ENCODE data around the gene MIEF1. TPM values are rescaled to one million over a fixed set of nuclear protein-coding genes. Genes with fewer than 3 reads are reported as not detected.
A peak's percentile ranks its signal among the peaks of the same experiment; 100 is the strongest.

The MIEF1 gene
- polyA plus RNA-seq, 1 experiment, result 21.0 TPM

DNA sequence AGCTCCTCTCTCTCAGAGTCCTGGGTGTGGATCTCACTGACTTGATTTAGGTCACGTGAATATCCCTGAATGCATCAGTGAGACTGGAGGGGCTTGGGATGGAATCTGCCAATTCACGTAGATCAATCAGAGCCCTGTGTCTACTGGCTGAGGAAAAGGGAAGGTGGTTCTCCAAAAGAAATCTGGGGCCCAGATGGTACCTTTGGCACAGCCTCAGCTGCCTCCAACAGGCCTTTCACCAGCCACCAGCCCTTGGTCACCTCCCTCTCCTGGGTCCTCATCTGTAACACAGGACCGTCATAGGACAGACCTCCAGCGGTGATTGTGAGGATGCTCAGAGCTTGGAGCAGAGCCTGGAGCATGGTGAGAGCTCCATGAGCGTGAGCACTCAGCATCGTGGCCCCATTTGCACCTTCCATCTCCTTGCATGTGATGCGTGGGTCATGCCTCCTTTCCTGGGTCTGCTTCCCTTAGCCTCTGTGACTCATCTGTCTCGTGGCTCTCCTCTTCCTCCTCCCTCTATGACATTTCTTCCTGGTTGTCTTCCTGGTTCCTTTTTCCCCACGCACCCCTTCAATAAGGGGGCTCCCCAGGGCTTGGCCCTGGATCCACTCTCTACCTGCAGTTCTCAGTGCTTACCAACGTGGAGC is 7.5 kb upstream of the MIEF1 start:
- Histone ChIP-seq H3K36me3 (ENCODE audit: control insufficient read depth, insufficient read depth, low read length) (no peaks in the 10 kb centered on the region), H3K4me3 (ENCODE audit: low read depth, low read length) (no peak overlapping the region), H3K27me3 (ENCODE audit: control insufficient read depth, insufficient read depth, low read length) (peaks cover 1% of the 10 kb centered on the region; the same call in 1 of the 2 replicates)
- ChIA-PET POLR2A (interaction anchor here (0.6 to 0.8 kb wide), 2 partner anchors 7 to 764 kb away, joined by 3 read pairs; partner anchors contain the start of gene MIEF1), CTCF (interaction anchor here (0.8 to 3.3 kb wide), 18 partner anchors 11 to 881 kb away, joined by 3 to 35 read pairs (median 6); partner anchors contain the start of gene RPS19BP1)
- DNase-seq (ENCODE audit: low read depth), result no peak
- no peak for TF ChIP-seq CTCF (IDR thresholded peaks at IDR 0.05; ENCODE audit: insufficient read depth, low read depth, low read length)

DNA sequence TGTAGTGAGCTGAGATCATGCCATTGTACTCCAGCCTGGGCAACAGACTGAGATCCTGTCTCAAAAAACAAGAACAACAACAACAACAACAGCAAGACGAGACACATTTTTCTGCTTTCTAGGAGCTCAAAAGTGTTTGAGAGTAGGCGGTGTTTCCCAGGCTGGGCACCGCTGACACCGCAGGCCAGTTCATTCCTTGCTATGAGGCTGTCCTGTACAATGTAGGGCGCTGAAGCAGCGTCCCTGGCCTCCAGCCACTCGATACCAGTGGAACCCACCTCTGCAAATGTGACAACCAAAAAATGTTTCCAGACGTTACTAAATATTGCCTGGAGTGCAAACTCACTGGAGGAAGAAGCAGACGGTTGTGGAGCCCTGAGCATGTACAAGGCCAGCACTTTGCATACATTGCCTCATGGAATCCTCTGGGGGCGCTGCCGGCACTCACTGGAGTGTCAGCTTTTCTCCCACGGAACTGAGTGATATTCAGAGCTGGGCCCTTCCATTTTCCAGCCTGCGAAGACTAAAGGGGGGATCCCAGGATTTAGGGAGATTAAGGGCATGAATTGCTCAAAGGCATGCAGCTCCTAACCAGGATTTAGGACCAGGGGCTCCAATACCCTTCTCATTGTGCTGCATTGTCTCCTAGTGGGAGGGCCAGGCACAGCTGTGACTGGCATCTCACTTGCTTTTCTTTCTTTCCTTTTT is 5.8 kb upstream of the MIEF1 start:
- Histone ChIP-seq H3K36me3 (ENCODE audit: control insufficient read depth, insufficient read depth, low read length) (no peaks in the 10 kb centered on the region), H3K27me3 (ENCODE audit: control insufficient read depth, insufficient read depth, low read length) (peaks cover 1% of the 10 kb centered on the region; the same call in 1 of the 2 replicates), H3K4me3 (ENCODE audit: low read depth, low read length) (no peak overlapping the region)
- POLR2A ChIA-PET, result no interaction called here
- CTCF ChIA-PET, result interaction anchor here (0.6 to 3.6 kb wide), 25 partner anchors 9 to 540 kb away, joined by 3 to 20 read pairs (median 5); partner anchors contain the start of genes ATF4 and TAB1
- no peak for DNase-seq (ENCODE audit: low read depth)
- peak; percentile 86 for TF ChIP-seq CTCF (IDR thresholded peaks at IDR 0.05; ENCODE audit: insufficient read depth, low read depth, low read length)

- no peaks in the 10 kb centered on the region for H3K36me3 ChIP-seq (ENCODE audit: control insufficient read depth, insufficient read depth, low read length)
- DNase-seq (ENCODE audit: low read depth), result no peak
- H3K4me3 ChIP-seq (ENCODE audit: low read depth, low read length), result no peak overlapping the region
- no peak for TF ChIP-seq CTCF (IDR thresholded peaks at IDR 0.05; ENCODE audit: insufficient read depth, low read depth, low read length)
- ChIA-PET CTCF (interaction anchor here (0.6 to 3.6 kb wide), 8 partner anchors 10 to 539 kb away, joined by 3 to 20 read pairs (median 4); no protein-coding TSS in a partner anchor), POLR2A (no interaction called here)
- peaks cover 1% of the 10 kb centered on the region; the same call in 1 of the 2 replicates for H3K27me3 ChIP-seq (ENCODE audit: control insufficient read depth, insufficient read depth, low read length)
Measured at GRCh38 chr22:39497429-39497828, 4.7 kb upstream of the MIEF1 start.

GRCh38 chr22:39498368-39498767 is 3.7 kb upstream of the MIEF1 start:
- DNase-seq (ENCODE audit: low read depth), result no peak
- peaks cover 1% of the 10 kb centered on the region; the same call in 1 of the 2 replicates for H3K27me3 ChIP-seq (ENCODE audit: control insufficient read depth, insufficient read depth, low read length)
- CTCF ChIA-PET, result interaction anchor here (0.6 to 3.6 kb wide), 7 partner anchors 16 to 376 kb away, joined by 3 to 20 read pairs (median 3); no protein-coding TSS in a partner anchor
- POLR2A ChIA-PET, result no interaction called here
- no peaks in the 10 kb centered on the region for H3K36me3 ChIP-seq (ENCODE audit: control insufficient read depth, insufficient read depth, low read length)
- TF ChIP-seq CTCF (IDR thresholded peaks at IDR 0.05; ENCODE audit: insufficient read depth, low read depth, low read length), result no peak
- no peak overlapping the region for H3K4me3 ChIP-seq (ENCODE audit: low read depth, low read length)

DNA sequence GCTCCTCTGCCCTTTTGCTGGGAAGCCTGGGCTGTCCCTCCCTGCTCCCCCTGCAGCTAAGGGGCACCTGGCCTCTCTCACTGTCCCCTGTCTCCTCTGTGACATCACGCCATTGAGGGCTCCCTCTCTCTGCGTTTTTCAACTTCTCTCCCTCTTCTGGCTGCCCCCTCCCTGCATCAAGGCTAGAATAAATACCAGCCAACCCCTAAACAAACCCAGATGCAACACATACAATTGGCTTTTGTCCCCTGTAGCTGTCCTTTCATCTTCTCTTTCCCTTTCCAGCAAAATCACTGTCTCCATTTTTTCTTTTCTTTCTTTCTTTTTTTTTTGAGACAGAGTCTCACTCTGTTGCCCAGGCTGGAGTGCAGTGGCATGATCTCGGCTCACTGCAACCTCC is 3.3 kb upstream of the MIEF1 start:
- H3K27me3 ChIP-seq (ENCODE audit: control insufficient read depth, insufficient read depth, low read length), result peaks cover 1% of the 10 kb centered on the region; the same call in 1 of the 2 replicates
- TF ChIP-seq CTCF (IDR thresholded peaks at IDR 0.05; ENCODE audit: insufficient read depth, low read depth, low read length), result no peak
- no peaks in the 10 kb centered on the region for H3K36me3 ChIP-seq (ENCODE audit: control insufficient read depth, insufficient read depth, low read length)
- ChIA-PET CTCF (interaction anchor here (0.6 to 3.6 kb wide), 5 partner anchors 16 to 376 kb away, joined by 3 to 20 read pairs (median 4); no protein-coding TSS in a partner anchor), POLR2A (no interaction called here)
- H3K4me3 ChIP-seq (ENCODE audit: low read depth, low read length), result no peak overlapping the region
- DNase-seq (ENCODE audit: low read depth), result no peak
